Colonic mucosa (tissue), 4 donors: ENCODE results near the gene MESD. TPM values are rescaled to one million over a fixed set of nuclear protein-coding genes. Genes with fewer than 3 reads are reported as not detected.

Experiments used
- DNase-seq: peaks from one replicate; pipeline ENCODE4 v3.0.0-alpha.2; 2020
- H3K27ac ChIP-seq: fragments of 200-600 bp; one replicate; pipeline ENCODE4 v1.8.0; 2021
- H3K27me3 ChIP-seq: fragments of 200-600 bp; one replicate; pipeline ENCODE4 v1.8.0; 2021
- H3K36me3 ChIP-seq: fragments of 200-600 bp; one replicate; pipeline ENCODE4 v1.8.0; 2021
- H3K4me1 ChIP-seq: fragments of 200-600 bp; one replicate; pipeline ENCODE4 v1.8.0; 2021; ENCODE audit warnings: mild to moderate bottlenecking
- H3K4me3 ChIP-seq: fragments of 200-600 bp; one replicate; pipeline ENCODE4 v1.8.0; 2021
- H3K9ac ChIP-seq, 2 donors: one replicate each; pipeline ENCODE4 v1.7.0; 2013; ENCODE audit warnings: control low read depth in 2 of 2, low read depth in 2 of 2, low read length in 2 of 2
- H3K9me3 ChIP-seq: fragments of 200-600 bp; one replicate; pipeline ENCODE4 v1.8.0; 2021
- intact Hi-C: fragments of 100-400 bp; cut with DNase I; formaldehyde crosslinking; loops from one replicate; pipeline ENCODE4 v1.14.1; 2022
- total RNA-seq, 2 donors: library from RNA; stranded (reverse); fragmentation: NEBNext Ultra II Directional in 1 of 2; extraction: Animal tissue kit (Norgen Biotek cat#: 25700) in 1 of 2; gene quantifications; one replicate each; pipeline ENCODE4 v1.2.1, GENCODE V29; 2021
- TF ChIP-seq, protein P1 (sequence below): fragments of 200-600 bp; IDR thresholded peaks from one replicate; pipeline ENCODE4 v1.8.0; 2022; ENCODE audit warnings: antibody characterized with exemption, mild to moderate bottlenecking
- donor health status: healthy.
- donor health status: DM: no; HTN: no; CAD: no.
- donor health status: DM: no; HTN: no; CAD: no.

Gene MESD
- total RNA-seq, 2 donors from 2014 or later = 20.4 to 26.1 TPM

DNA sequence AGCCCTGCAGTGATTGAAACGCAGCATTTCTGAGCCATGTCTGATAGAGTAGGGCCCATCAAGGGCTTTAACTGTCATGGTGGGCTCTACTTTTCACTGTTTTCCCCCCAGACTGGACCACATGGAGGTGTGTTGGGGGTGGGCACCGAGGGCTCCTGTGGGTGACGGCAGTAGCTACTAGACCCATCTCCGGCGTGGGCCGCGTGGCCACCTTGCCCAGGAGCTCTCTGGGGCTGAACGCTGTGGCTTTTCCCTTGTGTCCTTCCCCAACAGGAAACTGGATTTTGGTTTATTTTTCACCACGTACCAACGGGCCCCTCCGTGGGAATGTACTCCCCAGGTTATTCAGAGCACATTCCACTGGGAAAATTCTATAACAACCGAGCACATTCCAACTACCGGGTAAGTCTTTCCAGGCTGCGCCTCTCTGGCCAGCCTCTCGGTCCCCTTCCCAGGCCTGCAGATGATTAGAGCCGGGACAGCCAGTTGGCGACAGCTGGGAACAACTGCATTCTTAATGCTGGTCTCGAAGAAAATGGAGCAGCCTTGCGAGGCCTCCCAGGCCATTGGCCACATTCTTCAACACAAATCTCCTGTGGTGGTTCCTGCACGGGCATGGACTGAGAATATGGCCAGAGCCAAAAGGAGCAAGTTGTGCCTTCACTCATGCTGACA, 67.7 kb downstream of the MESD start:
- H3K9ac ChIP-seq = no peak overlapping the region
- no peak for DNase-seq
- no peaks in the 10 kb centered on the region for H3K9me3 ChIP-seq
- no peak overlapping the region for H3K4me3 ChIP-seq
- no peaks in the 10 kb centered on the region for H3K4me1 ChIP-seq
- no peaks in the 10 kb centered on the region for H3K27me3 ChIP-seq
- TF ChIP-seq, protein P1, sequence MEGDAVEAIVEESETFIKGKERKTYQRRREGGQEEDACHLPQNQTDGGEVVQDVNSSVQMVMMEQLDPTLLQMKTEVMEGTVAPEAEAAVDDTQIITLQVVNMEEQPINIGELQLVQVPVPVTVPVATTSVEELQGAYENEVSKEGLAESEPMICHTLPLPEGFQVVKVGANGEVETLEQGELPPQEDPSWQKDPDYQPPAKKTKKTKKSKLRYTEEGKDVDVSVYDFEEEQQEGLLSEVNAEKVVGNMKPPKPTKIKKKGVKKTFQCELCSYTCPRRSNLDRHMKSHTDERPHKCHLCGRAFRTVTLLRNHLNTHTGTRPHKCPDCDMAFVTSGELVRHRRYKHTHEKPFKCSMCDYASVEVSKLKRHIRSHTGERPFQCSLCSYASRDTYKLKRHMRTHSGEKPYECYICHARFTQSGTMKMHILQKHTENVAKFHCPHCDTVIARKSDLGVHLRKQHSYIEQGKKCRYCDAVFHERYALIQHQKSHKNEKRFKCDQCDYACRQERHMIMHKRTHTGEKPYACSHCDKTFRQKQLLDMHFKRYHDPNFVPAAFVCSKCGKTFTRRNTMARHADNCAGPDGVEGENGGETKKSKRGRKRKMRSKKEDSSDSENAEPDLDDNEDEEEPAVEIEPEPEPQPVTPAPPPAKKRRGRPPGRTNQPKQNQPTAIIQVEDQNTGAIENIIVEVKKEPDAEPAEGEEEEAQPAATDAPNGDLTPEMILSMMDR = no peak
- intact Hi-C loops = no loop called here
- H3K27ac ChIP-seq = no peak overlapping the region
- no peaks in the 10 kb centered on the region for H3K36me3 ChIP-seq

DNA sequence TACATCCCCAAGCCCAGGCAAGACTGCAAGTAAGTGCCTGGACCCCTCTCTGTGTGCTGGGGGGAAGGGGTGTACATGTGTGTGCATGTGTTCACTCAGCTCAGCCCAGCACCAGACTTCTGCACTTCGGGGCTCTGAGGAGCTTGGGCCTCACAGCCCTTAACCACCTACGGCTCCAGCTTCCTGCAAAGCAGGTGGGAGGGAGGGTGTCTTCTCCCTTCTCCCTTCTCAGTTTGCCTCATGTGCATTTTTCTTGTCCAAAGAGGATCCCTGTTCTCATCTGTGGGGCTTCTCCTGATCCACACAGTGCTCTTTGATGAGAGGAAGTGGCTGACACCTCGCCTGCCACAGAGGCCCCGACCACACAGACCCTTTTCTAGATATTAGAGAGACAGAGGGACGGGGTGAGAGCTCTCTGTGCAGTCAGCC, 69.3 kb downstream of the MESD start:
- intact Hi-C loops = no loop called here
- Histone ChIP-seq H3K27me3 (no peaks in the 10 kb centered on the region), H3K4me3 (no peak overlapping the region), H3K9ac (no peak overlapping the region), H3K36me3 (no peaks in the 10 kb centered on the region), H3K9me3 (no peaks in the 10 kb centered on the region), H3K4me1 (no peaks in the 10 kb centered on the region), H3K27ac (no peak overlapping the region)
- TF ChIP-seq, protein P1 = no peak
- DNase-seq = no peak

DNA sequence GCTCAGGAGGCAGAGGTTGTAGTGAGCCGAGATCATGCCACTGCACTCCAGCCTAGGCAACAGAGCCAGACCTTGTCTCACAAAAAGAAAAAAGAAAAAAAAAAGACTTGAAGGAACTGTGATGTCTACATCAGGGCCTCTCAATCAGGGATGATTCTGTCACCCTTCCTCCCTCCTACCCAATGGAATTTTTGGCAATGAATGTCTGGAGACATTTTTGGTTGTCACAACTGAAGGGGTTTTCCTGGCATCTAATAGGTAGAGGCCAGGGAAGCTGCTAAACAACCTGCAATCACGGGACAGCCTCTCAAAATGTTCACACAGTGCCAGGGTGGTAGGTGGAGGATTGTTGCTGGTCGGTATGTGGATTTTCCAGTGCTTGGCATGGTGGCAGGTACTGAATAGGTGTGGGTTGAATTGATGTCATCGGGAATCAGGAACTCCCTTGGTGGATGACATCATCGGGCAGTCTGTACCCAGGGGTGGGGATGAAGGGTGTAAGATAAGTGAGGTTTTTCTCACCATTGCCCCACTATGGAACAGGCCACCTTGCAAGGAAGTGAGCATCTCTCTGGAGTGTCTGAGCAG, 71.3 kb downstream of the MESD start:
- Histone ChIP-seq H3K4me1 (no peaks in the 10 kb centered on the region), H3K4me3 (no peak overlapping the region), H3K9ac (no peak overlapping the region), H3K27me3 (no peaks in the 10 kb centered on the region), H3K27ac (no peak overlapping the region), H3K9me3 (no peaks in the 10 kb centered on the region), H3K36me3 (no peaks in the 10 kb centered on the region)
- DNase-seq = no peak
- TF ChIP-seq, protein P1 = no peak
- intact Hi-C loops = no loop called here

DNA sequence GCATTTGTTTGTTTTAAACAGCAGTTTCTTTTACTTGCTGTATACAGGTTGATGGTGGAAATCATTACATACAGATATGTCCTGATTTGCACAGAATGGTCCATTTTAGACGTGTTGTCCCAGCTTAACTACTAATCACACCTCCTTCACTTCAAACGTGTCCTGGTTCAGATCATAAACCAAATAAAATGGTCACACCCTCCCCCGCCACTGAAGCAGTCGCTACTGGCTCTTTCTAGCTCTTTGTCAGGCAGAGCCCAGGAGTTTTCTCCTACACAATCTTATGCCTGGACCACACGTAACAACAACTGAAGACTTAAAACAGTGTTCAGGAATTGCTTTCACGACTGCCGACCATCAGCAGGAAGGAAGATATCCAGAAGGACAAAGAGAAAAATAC, 73.6 kb downstream of the MESD start:
- H3K36me3 ChIP-seq = no peaks in the 10 kb centered on the region
- TF ChIP-seq, protein P1 = no peak
- no peak overlapping the region for H3K9ac ChIP-seq
- peaks cover 3% of the 10 kb centered on the region for H3K4me1 ChIP-seq
- H3K9me3 ChIP-seq = no peaks in the 10 kb centered on the region
- no peak overlapping the region for H3K27ac ChIP-seq
- intact Hi-C loops = no loop called here
- H3K4me3 ChIP-seq = no peak overlapping the region
- DNase-seq = peak; percentile 70
- no peaks in the 10 kb centered on the region for H3K27me3 ChIP-seq

DNA sequence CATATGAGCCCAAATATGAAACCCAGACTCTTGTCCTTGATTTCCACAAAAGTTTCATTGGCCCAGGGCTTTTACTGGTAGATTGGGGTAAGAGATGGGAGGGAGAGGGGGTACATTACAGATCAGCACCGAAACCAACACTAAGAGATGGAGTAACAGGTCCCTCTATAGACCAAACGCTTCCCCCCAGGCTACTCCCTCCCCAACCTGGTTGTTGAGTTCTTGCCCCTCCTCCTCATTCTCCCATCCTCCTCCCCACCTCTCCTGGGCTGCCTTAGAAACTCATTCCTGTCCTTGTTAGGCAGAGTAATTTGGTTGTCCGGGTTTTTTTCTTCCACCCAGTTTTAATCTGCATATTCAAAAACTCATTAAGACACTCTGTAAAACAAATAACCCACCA, 74.1 kb downstream of the MESD start:
- Histone ChIP-seq H3K27me3 (no peaks in the 10 kb centered on the region), H3K4me3 (no peak overlapping the region), H3K27ac (no peak overlapping the region), H3K36me3 (no peaks in the 10 kb centered on the region), H3K9me3 (no peaks in the 10 kb centered on the region), H3K4me1 (peaks cover 3% of the 10 kb centered on the region), H3K9ac (no peak overlapping the region)
- TF ChIP-seq, protein P1 = no peak
- intact Hi-C loops = no loop called here
- no peak for DNase-seq
